Gastrocnemius medialis (tissue), 4 donors: ENCODE measurements around the gene ELOA.

Experiments used
- CTCF ChIP-seq, 5 experiments: fragments of 450-650 bp in 3 of 5; fragments of 200-600 bp in 2 of 5; sonication (generic) in 2 of 5; IDR thresholded peaks in 4 of 5; conservative IDR thresholded peaks in 1 of 5; 1 replicate in 4 of 5; 2 replicates in 1 of 5; pipeline ENCODE4 v1.5.1; 2016 to 2019; ENCODE audit warnings: antibody characterized with exemption in 5 of 5, mild to moderate bottlenecking in 3 of 5, moderate library complexity in 3 of 5
- POLR2A ChIP-seq, 2 donors: fragments of 450-650 bp; IDR thresholded peaks; one replicate each; pipeline ENCODE4 v1.6.1; 2017; ENCODE audit warnings: antibody characterized with exemption in 2 of 2, mild to moderate bottlenecking in 2 of 2, moderate library complexity in 2 of 2

- TF ChIP-seq POLR2A (IDR thresholded peaks at IDR 0.05) (no peak), CTCF (IDR thresholded peaks at IDR 0.05 in 4 of 5, conservative IDR thresholded peaks at IDR 0.05 in 1 of 5) (no peak)
Measured at GRCh38 chr1:23695667-23696066, 47.6 kb upstream of the ELOA start.
